Measurements from ENCODE around the gene MCU.

- TF ChIP-seq POLR2AphosphoS5 (IDR thresholded peaks at IDR 0.05; ENCODE audit: low read depth, low read length) (no peak), ATF3 (IDR thresholded peaks at IDR 0.05) (no peak), RAD21 (IDR thresholded peaks at IDR 0.05; ENCODE audit: low read depth) (no peak), EZH2 (IDR thresholded peaks at IDR 0.05) (no peak), REST (IDR thresholded peaks at IDR 0.05; ENCODE audit: low read depth) (no peak), EGR1 (IDR thresholded peaks at IDR 0.05; ENCODE audit: low read depth) (no peak), SRF (IDR thresholded peaks at IDR 0.05; ENCODE audit: low read depth) (no peak), SP1 (IDR thresholded peaks at IDR 0.05; ENCODE audit: low read depth) (no peak), EZH2phosphoT487 (IDR thresholded peaks at IDR 0.05; ENCODE audit: borderline replicate concordance) (no peak), CBX3 (IDR thresholded peaks at IDR 0.05; ENCODE audit: low read depth) (no peak), POLR2A (IDR thresholded peaks at IDR 0.05; ENCODE audit: borderline replicate concordance, extremely low read depth, insufficient read depth, insufficient read length) (no peak)
- TF ChIP-seq, protein P1, sequence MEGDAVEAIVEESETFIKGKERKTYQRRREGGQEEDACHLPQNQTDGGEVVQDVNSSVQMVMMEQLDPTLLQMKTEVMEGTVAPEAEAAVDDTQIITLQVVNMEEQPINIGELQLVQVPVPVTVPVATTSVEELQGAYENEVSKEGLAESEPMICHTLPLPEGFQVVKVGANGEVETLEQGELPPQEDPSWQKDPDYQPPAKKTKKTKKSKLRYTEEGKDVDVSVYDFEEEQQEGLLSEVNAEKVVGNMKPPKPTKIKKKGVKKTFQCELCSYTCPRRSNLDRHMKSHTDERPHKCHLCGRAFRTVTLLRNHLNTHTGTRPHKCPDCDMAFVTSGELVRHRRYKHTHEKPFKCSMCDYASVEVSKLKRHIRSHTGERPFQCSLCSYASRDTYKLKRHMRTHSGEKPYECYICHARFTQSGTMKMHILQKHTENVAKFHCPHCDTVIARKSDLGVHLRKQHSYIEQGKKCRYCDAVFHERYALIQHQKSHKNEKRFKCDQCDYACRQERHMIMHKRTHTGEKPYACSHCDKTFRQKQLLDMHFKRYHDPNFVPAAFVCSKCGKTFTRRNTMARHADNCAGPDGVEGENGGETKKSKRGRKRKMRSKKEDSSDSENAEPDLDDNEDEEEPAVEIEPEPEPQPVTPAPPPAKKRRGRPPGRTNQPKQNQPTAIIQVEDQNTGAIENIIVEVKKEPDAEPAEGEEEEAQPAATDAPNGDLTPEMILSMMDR (IDR thresholded peaks at IDR 0.05 in 2 of 3, conservative IDR thresholded peaks at IDR 0.05 in 1 of 3; ENCODE audit: borderline replicate concordance in 1 of 3, insufficient read depth in 1 of 3, low read depth in 2 of 3, low read length in 2 of 3), result no peak
- TF ChIP-seq, protein P2, sequence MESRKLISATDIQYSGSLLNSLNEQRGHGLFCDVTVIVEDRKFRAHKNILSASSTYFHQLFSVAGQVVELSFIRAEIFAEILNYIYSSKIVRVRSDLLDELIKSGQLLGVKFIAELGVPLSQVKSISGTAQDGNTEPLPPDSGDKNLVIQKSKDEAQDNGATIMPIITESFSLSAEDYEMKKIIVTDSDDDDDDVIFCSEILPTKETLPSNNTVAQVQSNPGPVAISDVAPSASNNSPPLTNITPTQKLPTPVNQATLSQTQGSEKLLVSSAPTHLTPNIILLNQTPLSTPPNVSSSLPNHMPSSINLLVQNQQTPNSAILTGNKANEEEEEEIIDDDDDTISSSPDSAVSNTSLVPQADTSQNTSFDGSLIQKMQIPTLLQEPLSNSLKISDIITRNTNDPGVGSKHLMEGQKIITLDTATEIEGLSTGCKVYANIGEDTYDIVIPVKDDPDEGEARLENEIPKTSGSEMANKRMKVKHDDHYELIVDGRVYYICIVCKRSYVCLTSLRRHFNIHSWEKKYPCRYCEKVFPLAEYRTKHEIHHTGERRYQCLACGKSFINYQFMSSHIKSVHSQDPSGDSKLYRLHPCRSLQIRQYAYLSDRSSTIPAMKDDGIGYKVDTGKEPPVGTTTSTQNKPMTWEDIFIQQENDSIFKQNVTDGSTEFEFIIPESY (IDR thresholded peaks at IDR 0.05; ENCODE audit: extremely low read depth, insufficient replicate concordance, low read length), result no peak
- TF ChIP-seq, protein P3, sequence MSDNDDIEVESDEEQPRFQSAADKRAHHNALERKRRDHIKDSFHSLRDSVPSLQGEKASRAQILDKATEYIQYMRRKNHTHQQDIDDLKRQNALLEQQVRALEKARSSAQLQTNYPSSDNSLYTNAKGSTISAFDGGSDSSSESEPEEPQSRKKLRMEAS (IDR thresholded peaks at IDR 0.05), result no peak
Measured at GRCh38 chr10:72729528-72729927, 37.6 kb downstream of the MCU start.

Measured in HCT116 (cell line).